HG02981 (cell line): Measurements from ENCODE around the gene LONP2.
"Not testable (repeated sequence)": the region's sequence is repeated elsewhere in the genome, so short reads cannot be mapped to it uniquely, and the experiment has no call there.

Source experiments
- ATAC-seq: cut with Tn5 transposase; IDR thresholded peaks from one replicate; pipeline ENCODE4 v1.9.1; 2021; ENCODE audit warnings: mild to moderate bottlenecking, moderate library complexity; ENCODE audit not compliant: unreplicated experiment

The LONP2 gene

GRCh38 chr16:48365601-48366164, 121.6 kb downstream of the LONP2 start:
- ATAC-seq, result peak; percentile 91

DNA sequence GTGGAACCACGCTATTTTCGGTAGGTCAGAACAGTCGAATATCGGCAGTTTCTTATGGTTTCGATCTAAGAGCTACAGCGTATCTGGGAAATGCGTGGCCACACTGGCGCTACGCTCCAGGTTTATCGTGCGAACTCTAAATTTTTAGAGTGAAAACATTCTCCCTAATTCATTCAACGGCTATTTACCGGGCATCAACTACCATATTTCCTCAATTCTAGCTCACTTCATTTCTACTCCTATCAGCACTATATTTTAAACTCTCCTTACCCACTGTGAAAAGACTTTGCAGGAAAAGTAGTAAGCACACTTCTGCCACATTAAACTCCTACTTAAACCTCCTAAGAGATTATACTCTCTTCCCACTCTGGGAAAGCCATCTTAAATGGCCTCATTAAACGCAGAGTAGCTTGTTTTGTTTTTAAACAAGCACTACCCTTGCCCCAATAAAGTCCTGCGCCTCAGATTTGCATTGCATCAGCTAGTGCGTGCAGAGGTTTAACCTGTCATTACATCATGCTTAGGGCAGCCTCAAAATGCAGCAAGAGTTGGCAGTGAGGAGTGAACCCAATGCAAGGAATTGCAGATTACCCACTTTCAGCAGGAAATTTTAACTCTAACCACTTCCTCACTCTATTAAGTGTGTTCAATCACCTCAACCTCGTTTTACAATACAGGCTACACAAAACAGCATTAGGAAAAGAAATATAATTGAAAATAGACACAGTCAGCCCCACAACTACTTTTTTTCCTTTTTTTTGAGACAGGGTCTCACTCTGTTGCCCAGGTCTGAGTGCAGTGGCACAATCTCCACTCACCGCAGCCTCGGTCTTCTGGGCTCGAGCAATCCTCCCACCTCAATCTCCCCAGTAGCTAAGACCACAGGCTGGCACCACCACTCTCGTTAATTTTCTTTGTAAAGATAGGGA, 122.3 kb downstream of the LONP2 start:
- ATAC-seq, result peak; percentile 66

DNA sequence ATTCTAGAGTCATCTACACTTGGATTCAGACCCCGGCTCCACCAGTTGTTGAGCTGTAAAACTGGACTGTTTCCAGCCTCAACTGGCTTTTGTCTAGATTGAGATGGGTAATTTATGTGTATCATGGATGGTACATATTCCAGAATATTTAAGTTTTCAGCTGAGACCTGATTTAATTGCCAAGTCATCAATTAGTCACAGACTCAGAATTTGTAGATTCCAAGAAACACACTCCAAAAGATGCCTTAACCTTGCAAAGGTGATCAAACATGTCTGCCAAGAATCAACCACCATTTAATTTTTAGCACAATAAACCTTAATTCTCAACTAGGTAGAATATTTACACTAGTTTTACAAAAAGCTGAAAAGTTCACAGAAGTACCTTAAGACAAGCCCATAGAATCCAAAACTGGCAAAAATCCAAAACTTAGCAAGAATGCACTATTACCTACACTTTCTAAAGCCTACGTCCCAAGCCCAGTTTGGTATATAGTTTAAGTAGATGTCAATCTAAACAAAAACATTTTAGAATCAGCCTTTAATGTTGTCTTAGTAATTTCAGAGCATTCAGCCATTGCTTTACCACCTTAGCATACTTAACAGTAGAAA, 123.4 kb downstream of the LONP2 start:
- ATAC-seq, result no peak

GRCh38 chr16:48369765-48370164, 125.7 kb downstream of the LONP2 start:
- no peak for ATAC-seq

DNA sequence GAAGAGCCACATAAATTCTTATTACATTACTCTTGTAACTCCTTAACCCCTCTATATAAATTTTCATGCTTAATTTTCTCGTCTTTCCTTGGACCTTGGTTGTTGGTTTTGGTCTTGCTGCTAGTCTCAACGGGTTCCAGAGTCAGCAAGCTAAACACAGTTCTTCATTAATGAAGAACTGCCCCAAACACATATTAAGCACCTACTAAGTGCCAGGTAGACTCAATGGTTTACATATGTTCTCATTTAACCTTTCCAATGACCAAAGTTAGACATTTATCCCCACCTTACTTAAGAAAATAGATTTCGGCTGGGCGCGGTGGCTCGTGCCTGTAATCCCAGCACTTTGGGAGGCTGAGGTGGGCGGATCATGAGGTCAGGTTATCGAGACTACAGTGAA, 126.1 kb downstream of the LONP2 start:
- no peak for ATAC-seq

GRCh38 chr16:48370668-48371392, 126.7 kb downstream of the LONP2 start:
- ATAC-seq, result not testable (repeated sequence)

DNA sequence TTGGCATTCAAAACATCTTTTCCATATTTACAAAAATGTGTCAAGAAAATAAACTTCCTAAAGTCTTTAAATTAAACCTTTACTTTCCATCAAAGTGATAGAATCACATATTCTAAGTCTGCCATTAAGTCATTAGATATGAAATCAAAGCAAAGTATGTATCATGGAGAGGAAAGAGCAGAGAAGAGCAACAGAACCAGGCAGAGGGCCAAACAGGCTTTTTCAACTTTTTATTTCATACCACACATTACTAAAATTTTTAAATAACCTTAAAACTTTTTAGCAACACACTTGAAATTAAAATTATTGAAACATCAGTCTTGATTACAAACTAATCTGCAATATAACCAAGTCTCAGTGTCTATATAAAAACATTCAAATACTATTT, 127.3 kb downstream of the LONP2 start:
- ATAC-seq, result no peak

DNA sequence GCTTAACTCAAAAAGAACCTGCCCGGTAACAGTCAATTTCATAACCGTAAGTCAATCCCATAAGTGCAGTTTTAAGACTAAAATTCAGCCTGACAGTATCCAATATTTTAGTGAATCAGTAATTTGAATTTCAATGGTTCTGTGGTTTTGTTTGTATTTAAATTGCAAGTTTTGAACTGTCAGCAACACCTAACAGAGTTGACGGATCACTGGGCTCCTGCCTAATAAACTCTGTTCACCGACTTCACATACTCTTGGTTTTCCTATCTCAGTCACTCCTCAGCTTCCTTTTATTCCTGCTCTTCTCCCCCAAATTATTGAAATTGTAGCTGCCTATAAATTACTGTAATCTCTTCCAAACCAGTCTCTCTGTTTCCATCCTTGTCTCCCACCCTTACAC, 128.6 kb downstream of the LONP2 start:
- no peak for ATAC-seq

DNA sequence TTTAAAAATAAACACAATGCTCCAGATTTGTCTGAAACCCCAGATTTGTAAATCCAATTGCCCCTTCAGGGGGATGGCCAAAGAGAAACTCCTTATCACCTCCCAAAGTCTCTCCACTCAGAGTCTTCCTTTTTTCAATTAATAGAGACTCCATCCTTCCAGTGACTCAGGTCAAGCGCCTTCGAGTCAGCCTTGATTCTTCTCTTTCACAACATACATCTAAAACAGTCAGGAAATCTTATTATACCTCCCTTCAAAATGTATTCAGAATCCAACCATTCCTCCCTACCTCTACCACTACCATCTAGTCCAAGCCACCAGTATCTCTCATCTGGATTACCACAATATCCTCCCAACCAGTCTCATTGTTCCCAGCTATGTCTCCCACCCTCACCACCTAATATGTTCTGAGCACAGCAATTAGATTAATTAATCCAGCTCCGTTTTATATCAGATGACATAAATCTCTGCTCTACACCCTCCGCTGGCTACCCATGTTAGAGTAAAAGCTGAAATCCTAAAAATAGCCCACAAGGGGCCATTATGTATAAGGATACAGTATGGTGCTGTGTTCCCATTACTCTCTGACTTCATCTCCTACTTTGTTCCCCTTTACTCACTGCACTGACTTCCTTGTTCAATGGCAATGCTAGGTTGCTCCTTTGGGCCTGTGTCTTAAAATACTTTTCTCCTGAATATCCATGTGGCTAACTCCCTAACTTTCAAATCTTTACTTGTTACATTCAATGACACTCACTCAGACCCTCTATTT, 129.3 kb downstream of the LONP2 start:
- no peak for ATAC-seq

GRCh38 chr16:48374255-48374654, 130.2 kb downstream of the LONP2 start:
- no peak for ATAC-seq

DNA sequence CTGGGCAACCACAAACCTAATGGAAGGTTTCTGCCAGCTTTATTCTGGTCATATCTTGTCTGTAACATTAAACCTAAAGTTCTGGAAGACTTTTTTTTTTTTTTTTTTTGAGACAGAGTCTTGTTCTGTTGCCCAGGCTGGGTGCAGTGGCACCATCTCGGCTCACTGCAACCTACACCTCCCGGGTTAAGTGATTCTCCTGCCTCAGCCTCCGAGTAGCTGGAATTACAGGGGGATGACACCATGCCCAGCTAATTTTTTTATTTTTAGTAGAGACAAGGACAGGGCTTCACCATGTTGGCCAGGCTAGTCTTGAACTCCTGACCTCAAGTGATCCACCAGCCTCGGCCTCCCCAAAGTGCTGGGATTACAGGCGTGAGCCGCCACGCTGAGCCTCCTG, 133.2 kb downstream of the LONP2 start:
- not testable (repeated sequence) for ATAC-seq

DNA sequence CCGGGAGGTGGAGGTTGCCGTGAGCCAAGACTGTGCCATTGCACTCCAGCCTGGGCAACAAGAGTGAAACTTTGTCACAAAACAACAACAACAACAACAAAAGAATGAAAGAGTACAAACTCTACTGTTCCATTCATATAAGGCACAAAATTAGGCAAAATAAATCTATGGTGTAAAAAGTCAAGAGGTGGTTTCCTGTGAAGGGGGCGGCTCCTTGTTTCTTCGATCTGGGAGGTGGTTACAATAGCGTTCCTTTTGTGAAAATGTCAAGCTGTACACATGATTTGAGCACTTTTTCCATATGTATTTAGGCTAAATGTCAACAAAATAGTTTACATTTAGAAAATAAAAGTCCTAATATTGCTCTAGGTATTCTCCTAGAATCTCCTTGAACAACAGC, 134.2 kb downstream of the LONP2 start:
- ATAC-seq, result no peak

- no peak for ATAC-seq
Observed at GRCh38 chr16:48378836-48379235, 134.7 kb downstream of the LONP2 start.

DNA sequence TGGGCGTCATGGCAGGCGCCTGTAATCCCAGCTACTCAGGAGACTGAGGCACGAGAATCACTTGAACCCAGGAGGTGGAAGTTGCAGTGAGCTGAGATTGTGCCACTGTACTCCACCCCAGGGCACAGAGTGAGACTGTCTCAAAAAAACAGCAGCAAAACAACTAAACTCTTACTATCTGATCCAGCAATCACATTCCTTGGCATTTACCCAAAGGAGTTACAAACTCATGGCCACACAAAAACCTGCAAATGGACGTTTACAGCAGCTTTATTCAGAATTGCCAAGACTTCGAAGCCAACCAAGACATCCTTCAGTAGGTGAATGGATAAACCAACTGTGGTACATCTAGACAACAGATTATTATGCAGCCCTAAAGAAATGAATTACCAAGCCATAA, 137.1 kb downstream of the LONP2 start:
- no peak for ATAC-seq

GRCh38 chr16:48382131-48382530, 138.0 kb downstream of the LONP2 start:
- ATAC-seq, result no peak

GRCh38 chr16:48383009-48383876, 139.1 kb downstream of the LONP2 start:
- ATAC-seq, result no peak

GRCh38 chr16:48383877-48384519, 139.9 kb downstream of the LONP2 start:
- ATAC-seq, result no peak

DNA sequence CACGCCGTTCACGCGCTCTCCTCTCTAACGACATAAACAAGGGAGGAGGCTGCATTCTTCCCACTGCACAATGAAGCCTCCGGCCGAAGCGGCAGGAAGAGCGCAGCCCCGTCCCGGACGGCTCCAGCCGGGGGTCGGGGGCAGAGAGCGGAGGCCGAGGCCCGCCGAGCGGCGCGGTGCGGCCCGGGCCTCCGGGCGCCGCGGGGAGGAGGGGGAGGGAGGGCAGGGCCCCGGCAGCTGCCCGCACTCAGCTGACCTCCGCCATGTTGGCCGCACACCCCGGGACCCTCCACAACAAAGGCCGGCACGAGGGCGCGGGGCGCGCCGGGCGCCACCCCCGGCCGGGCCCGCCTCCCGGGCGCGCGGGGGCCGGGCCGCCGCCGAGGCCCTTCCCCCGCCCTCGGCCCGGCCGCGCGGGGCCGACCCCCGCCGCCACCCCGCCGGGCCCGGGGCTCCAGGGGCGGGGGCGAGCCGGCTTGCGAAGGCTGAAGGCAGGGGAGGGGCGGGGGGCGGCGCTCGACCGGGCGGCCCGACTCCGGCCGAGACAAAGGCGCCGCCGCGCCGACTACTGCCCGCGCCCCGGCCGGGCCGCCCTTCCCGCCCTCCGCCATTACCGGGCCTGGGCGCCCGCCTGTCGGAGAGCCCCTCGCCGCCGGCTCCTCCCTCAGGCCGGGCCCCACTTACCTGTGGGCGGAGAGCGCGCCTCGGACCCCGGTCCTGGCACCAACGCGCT, 140.6 kb downstream of the LONP2 start:
- peak; percentile 48 for ATAC-seq
